ENCODE measurements around the gene PTPRD. TPM values are rescaled to one million over a fixed set of nuclear protein-coding genes. Genes with fewer than 3 reads are reported as not detected.
"Not testable (repeated sequence)": the region's sequence is repeated elsewhere in the genome, so short reads cannot be mapped to it uniquely, and the experiment has no call there.

PTPRD gene
- total RNA-seq, 4 donors from 2014 or later: 19.6 to 78.9 (median 45.6) TPM

GRCh38 chr9:10523164-10523563, 89.6 kb downstream of the PTPRD start:
- intact Hi-C loops (cut with DNase I): no loop called here
- no peak for DNase-seq
- Histone ChIP-seq H3K4me3 (replicated peaks in 1 of 3) (no peak overlapping the region), H3K4me1 (no peaks in the 10 kb centered on the region), H3K9me3 (no peaks in the 10 kb centered on the region), H3K27ac (no peak overlapping the region), H3K27me3 (no peaks in the 10 kb centered on the region), H3K36me3 (no peaks in the 10 kb centered on the region)
- WGBS, 2 donors: 72 to 82% methylated on average over 5 of the region's 5 CpGs
- no peak for TF ChIP-seq POLR2A (IDR thresholded peaks at IDR 0.05)

GRCh38 chr9:10512144-10512543, 100.7 kb downstream of the PTPRD start:
- WGBS, 2 donors: 93 to 94% methylated on average over 3 of the region's 3 CpGs
- H3K27ac ChIP-seq: no peak overlapping the region
- H3K4me1 ChIP-seq: no peaks in the 10 kb centered on the region

GRCh38 chr9:10488937-10489336, 123.9 kb downstream of the PTPRD start:
- TF ChIP-seq CTCF (IDR thresholded peaks at IDR 0.05) (no peak), POLR2A (IDR thresholded peaks at IDR 0.05) (no peak)
- no peaks in the 10 kb centered on the region for H3K27me3 ChIP-seq
- no peak for DNase-seq
- 72 to 80% methylated on average over 4 of the region's 4 CpGs for WGBS, 2 donors
- intact Hi-C loops (cut with DNase I): no loop called here
- no peaks in the 10 kb centered on the region for H3K4me1 ChIP-seq
- H3K27ac ChIP-seq: no peak overlapping the region
- no peak overlapping the region for H3K4me3 ChIP-seq (replicated peaks in 1 of 3)
- no peaks in the 10 kb centered on the region for H3K9me3 ChIP-seq
- no peaks in the 10 kb centered on the region for H3K36me3 ChIP-seq

More at GRCh38 chr9:10512144-10512543, 100.7 kb downstream of the PTPRD start:
- Histone ChIP-seq H3K27me3 (no peaks in the 10 kb centered on the region), H3K36me3 (no peaks in the 10 kb centered on the region), H3K4me3 (replicated peaks in 1 of 3) (no peak overlapping the region), H3K9me3 (no peaks in the 10 kb centered on the region)
- intact Hi-C loops (cut with DNase I): no loop called here
- no peak for TF ChIP-seq POLR2A (IDR thresholded peaks at IDR 0.05)
- no peak for TF ChIP-seq CTCF (IDR thresholded peaks at IDR 0.05)
- DNase-seq: no peak

- Histone ChIP-seq H3K27ac (no peak overlapping the region), H3K4me1 (no peaks in the 10 kb centered on the region), H3K9me3 (no peaks in the 10 kb centered on the region), H3K27me3 (no peaks in the 10 kb centered on the region), H3K36me3 (no peaks in the 10 kb centered on the region), H3K4me3 (replicated peaks in 1 of 3) (no peak overlapping the region)
- intact Hi-C loops (cut with DNase I): no loop called here
- TF ChIP-seq CTCF (IDR thresholded peaks at IDR 0.05) (no peak), POLR2A (IDR thresholded peaks at IDR 0.05) (no peak)
- WGBS, 2 donors: 43% methylated on average over 3 of the region's 3 CpGs
- no peak for DNase-seq
These were observed 133.6 kb downstream of the PTPRD start for GRCh38 chr9:10479172-10479571.

GRCh38 chr9:10449201-10449617, 163.6 kb downstream of the PTPRD start:
- H3K27me3 ChIP-seq; DNase-seq; intact Hi-C loops (cut with DNase I): not testable (repeated sequence)

GRCh38 chr9:10447036-10447435, 165.8 kb downstream of the PTPRD start:
- Histone ChIP-seq H3K4me3 (replicated peaks in 1 of 3) (no peak overlapping the region), H3K4me1 (peaks cover 0 to 6% of the 10 kb centered on the region in 2 donors), H3K27ac (no peak overlapping the region), H3K27me3 (no peaks in the 10 kb centered on the region), H3K9me3 (no peaks in the 10 kb centered on the region), H3K36me3 (no peaks in the 10 kb centered on the region)
- 74 to 85% methylated on average over 3 of the region's 3 CpGs for WGBS, 2 donors
- DNase-seq: no peak
- intact Hi-C loops (cut with DNase I): no loop called here
- TF ChIP-seq POLR2A (IDR thresholded peaks at IDR 0.05) (no peak), CTCF (IDR thresholded peaks at IDR 0.05) (no peak)

More at GRCh38 chr9:10449201-10449617, 163.6 kb downstream of the PTPRD start:
- WGBS, 2 donors: 93 to 95% methylated on average over 18 to 27 of the region's 28 CpGs
- H3K9me3 ChIP-seq; H3K36me3 ChIP-seq; H3K4me3 ChIP-seq (replicated peaks in 1 of 3); H3K27ac ChIP-seq; H3K4me1 ChIP-seq: not testable (repeated sequence)

All from thyroid gland (tissue), 4 donors.